PC-9 (cell line): ENCODE measurements around the gene POLA1.

Experiments used
- EZH2 ChIP-seq: fragments of 200-600 bp; sonication (generic); IDR thresholded peaks from 2 replicates; pipeline ENCODE4 v1.8.0; 2017; ENCODE audit warnings: antibody characterized with exemption, low read depth
- TF ChIP-seq, protein P1 (sequence below): fragments of 200-600 bp; sonication (generic); conservative IDR thresholded peaks from 2 replicates; pipeline ENCODE4 v1.6.1; 2017; ENCODE audit warnings: mixed run types, antibody characterized with exemption, mild to moderate bottlenecking, moderate library complexity

GRCh38 chrX:25020391-25020904 is 326.7 kb downstream of the POLA1 start:
- TF ChIP-seq, protein P1, sequence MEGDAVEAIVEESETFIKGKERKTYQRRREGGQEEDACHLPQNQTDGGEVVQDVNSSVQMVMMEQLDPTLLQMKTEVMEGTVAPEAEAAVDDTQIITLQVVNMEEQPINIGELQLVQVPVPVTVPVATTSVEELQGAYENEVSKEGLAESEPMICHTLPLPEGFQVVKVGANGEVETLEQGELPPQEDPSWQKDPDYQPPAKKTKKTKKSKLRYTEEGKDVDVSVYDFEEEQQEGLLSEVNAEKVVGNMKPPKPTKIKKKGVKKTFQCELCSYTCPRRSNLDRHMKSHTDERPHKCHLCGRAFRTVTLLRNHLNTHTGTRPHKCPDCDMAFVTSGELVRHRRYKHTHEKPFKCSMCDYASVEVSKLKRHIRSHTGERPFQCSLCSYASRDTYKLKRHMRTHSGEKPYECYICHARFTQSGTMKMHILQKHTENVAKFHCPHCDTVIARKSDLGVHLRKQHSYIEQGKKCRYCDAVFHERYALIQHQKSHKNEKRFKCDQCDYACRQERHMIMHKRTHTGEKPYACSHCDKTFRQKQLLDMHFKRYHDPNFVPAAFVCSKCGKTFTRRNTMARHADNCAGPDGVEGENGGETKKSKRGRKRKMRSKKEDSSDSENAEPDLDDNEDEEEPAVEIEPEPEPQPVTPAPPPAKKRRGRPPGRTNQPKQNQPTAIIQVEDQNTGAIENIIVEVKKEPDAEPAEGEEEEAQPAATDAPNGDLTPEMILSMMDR, result no peak
- no peak for TF ChIP-seq EZH2
